NCI-H2171 treated with DMSO at 0.1 percent for 48 hours (cell line): ENCODE measurements around the gene PRG2.

Experiments
- DNase-seq: peaks from one replicate; lab custom pipeline; 2025; lab: John Stamatoyannopoulos, UW

PRG2 gene, protein sequence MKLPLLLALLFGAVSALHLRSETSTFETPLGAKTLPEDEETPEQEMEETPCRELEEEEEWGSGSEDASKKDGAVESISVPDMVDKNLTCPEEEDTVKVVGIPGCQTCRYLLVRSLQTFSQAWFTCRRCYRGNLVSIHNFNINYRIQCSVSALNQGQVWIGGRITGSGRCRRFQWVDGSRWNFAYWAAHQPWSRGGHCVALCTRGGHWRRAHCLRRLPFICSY

DNA sequence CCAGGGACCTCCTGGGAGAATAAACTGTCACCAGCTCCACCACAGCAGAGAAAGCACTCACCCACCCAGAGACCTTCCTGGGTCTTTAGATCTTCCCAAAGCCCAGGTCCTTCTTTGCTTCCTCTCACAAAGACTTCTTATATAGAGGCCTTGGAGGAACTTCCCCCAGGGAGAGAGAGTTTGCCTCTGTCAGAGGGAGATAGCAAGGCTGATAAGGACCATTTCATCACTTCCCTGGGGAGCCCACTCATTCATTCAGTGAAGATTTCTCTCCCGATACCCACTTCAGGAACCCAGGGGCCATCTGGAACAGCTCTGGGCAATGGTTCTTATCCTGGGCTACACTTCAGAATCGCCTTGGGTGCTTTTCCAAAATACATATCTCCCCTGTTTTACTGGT, at the start of gene PRG2:
Gene PRG2 (minus strand): TSS at position 116 of the 400 bp plus-strand sequence. CDS start 706 bp downstream, outside the sequence.
- DNase-seq: no peak

DNA sequence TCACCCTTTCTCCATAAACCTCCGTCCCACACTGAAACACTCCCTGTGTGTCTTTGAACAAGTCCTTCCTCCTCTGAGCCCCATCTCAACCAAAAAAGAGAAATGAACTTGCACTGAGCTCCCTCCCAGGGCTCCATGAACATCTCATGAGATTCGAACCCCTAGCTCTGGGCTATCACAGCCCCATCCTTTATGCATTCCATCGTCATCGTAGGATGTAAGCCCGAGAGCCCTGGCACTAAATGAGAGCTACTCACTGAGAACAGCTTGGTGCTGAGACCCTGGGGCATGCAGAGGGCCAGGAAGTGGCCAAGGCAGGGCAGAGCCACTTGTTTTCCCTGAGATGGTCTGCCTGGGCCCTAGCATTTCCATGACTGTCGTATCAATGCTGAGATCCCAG, 49.3 kb upstream of the PRG2 start:
- DNase-seq: no peak

DNA sequence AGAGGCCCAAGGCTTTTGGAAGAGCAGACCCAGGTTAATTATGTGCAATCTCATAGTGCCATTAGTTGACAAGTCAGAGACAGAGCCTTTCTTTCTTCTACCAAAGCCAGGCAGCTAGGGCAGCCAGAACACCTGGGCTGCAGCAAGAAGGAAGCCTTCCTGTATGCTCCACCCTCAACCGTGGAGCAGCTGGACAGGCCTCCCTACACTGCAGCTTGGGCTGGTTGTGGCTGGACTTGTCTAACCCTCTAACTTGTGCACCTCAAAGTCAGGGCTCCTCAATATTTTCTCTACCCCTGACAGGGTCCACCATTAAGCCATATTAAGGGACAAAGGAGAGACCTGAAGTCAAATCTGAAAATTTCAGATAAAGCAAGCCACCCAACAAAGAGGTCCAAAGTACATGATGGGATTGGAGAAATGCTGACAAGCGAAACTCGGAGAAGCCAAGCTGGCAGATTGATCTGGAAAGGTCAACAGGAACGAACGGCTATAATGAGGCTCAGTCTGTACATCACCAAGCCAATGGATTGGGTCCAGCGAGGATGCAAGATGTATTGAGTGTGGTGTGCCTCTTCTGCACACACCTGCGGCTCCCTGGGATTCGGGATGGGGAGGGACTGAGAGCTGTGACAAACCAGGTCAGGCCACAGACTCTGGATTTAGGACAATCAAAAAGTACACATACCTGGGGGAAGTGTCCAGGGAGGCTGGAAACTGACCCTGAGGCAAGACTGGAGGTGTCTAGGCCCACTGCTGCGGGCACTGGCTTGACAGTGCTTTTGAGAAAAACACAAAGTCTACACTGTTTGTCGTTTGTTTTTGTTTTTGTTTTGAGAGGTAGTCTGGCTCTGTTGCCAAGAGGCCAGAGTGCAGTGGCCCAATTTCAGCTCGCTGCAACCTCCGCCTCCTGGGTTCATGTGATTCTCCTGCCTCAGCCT, 48.2 kb upstream of the PRG2 start:
- no peak for DNase-seq

DNA sequence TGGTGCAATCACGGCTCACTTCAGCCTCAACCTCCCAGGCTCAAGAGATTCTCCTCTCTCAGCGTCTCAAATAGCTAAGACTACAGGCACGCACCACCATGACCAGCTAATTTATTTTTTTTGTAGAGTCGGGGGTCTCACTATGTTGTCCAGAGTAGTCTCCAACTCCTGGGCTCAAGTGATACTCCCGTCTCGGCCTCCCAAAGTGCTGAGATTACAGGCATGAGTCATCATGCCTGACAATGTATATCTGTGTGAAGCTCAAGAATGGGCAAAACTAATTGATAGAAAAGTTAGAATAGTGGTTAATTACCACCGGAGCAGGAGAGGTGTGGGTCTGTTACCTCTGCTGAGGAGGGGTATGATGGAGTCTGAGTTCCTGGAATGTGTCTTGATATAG, 45.6 kb upstream of the PRG2 start:
- DNase-seq: no peak

DNA sequence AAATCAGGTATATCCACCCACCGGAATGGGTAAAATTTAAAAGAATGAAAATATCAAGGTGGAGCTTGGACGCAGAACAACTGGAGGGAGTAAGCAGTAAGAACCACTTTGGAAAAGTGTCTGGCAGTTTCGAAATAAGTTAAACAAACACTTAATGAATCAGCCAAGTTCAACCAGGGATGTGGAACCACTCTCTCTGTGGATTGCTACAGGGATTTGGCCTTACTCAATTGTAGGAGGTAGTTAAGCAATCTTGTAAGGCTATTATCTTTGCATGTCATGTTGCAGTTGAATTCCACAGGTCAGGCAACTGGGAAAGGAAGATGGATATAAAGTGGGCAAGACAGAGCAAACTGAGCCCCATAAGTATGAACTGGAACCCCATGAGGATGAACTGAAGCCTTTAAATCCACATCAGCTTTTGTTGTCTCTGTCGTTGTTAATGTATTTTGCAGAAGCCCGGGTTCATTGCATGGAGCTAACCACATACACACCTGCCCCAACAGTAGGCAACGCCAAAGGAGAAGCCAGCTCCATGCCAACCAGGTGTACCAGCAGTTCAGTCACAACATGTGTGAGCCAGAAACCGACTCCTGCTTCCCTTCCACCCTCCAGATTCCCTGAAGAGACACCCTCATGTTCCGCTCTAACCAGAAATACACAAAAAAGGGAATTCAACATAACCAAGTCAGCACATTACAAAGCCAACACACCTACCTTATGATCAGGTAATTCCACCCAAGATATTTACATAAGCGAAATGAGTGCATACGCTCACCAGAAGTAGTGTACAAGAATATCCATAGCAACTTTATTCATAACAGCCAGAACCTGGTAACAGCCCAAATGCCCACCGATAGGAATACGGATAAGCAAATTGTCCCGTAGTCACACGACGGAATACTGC, 44.4 kb upstream of the PRG2 start:
- DNase-seq: no peak

DNA sequence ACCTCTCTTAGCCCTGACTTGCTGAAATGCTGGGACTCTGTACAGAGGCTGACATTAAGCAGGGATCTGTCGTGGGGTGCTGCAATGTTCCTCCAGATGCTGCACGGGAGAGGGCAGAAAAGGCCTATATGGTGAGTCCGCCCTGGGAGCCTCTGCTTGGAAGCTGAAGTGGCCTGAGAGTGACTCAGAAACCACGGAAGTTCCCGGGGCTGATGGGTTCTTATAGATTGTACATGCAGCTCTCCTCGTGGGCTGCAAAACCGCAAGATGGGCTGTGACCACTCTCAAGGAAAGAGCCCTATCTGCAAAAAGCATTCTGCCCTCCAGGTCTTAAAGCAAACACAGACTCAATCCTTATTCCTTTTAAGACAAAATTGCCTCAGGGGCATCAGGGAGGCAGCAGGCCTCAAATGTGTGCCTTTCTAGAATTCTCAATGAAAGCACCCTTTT, 42.3 kb upstream of the PRG2 start:
- no peak for DNase-seq

DNA sequence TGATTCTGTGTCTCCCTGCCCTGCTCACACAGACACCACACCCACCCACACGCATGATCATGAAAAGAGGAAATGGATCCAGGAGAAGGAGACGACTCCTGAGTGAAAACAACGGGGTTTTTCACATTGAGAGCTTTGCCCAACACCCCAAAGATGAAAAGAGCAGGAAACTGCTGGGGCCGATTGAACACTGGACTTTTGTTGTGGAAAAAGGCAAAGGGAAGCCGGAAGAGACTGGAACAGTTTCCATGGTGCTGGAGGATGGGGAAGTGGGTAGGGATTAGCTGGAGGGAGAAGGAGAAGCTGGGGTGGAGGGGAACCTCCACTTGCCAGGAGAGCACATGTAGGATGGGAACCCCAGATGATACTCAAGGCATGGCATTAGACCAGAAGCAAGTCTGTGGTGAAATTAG, 41.7 kb upstream of the PRG2 start:
- no peak for DNase-seq

DNA sequence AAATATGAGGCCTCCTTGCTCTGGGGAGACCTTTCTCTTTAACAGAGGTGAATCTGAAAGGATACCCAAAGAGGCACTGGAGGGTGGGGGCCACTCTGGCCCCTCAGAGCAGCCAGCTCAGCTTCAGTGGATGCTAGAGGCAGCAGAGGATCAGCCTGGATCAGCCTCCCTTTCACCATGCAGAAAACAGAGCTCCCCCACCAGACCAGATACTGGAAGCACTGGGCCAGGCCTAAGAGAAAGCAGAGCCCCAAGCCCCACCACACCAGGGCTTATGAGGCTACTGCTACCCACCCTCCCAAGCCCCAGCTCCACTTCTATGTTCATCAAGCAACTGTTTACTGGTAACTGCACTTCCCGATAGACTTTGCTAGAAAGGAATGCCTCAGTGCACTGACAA, 40.5 kb upstream of the PRG2 start:
- DNase-seq: no peak

DNA sequence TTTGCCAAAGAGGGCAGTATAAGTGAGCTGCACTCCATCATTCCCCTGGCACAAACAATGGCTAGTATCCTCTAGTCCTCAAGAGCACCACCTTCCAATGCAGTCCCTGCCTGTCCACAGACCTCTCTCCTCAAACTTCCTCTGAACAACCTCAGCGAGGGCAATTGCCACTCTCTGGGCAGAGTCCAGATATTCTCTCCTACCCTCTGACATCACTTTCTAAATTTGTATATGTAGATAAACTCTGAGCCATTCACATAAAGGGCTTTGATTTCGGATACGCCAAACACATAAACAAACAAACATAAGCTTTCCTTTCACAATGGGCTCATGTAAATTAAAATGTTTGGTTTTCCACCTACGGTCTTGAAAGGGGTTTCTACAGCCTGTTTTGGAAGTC, 39.5 kb upstream of the PRG2 start:
- DNase-seq: no peak

DNA sequence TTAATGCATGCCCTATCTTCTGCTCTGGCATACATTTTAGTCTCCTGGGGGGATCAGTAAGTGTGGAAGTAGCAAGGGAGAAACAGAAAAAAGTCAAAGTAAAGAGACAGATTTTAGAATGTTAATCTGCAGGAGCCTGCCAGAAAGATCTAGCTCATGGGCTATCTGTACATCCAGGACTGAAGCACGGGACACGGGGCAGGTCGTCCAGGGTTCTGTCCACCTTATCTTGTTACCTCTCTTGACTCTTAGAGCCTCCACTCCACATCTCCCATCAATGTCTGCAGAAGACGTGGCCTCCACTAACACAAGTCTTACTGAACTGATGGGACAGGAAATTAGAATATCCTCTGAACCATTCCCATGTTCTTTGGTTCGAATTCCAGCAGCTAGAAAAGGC, 38.2 kb upstream of the PRG2 start:
- no peak for DNase-seq

DNA sequence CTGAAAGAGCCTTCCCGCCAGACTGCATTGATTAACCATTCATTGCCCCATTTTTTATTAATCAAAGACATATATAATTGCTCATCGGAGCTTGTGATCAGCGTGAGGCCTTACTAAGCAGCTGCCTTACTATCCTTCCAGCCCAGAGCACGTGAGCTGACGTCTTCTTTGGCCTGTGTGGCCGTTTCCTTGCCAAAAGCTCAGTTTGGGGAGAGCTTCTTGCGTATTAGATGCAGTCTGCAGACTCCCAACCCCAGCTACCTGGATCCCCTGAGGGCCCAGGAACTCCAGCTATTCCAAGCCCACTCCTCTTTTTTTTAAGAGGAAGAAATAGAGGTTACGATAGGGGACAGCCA, 37.3 kb upstream of the PRG2 start:
- DNase-seq: no peak

DNA sequence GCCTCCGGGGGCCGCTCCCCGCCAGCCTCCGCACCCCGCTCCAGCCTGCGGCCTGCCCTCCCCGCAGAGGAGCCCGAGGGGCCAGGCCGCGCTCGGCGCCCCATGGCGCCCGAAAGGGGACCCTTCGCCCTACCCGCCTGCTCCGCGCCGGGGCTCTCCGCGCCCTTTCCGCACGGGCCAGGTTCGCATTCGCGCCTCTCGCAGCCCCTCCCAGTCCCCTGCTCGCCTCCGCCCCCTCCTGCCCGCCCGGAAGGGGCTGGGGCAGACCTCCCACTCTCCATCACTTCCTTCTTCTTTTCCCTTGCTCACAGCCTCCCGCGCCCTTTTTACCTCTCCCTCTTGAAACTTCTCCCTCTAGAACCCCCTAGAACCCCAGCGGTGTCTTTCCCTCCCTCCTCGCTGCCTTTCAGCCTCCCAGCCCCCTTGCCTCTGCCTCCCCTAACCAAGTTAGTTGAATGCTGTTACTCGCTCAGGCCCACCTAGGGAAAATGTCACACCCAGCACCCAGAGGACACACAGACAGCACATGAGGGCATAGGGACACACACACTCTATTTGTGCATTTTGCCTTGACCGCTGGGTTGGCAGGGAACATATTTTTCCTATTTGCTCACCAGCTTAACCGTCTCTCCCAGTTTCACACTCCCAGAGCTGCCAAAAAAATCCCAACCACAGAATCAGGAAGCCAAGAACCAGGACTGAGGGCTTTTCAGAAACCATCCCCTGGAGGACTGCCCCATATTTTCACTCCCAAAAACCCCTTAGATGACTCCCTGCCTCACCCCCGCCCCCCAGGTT, 36.7 kb upstream of the PRG2 start, which contains the start of gene SLC43A3:
Gene SLC43A3 (minus strand): TSS at position 193 of the 798 bp plus-strand sequence. CDS start 949 bp downstream, outside the sequence.
- DNase-seq: no peak

DNA sequence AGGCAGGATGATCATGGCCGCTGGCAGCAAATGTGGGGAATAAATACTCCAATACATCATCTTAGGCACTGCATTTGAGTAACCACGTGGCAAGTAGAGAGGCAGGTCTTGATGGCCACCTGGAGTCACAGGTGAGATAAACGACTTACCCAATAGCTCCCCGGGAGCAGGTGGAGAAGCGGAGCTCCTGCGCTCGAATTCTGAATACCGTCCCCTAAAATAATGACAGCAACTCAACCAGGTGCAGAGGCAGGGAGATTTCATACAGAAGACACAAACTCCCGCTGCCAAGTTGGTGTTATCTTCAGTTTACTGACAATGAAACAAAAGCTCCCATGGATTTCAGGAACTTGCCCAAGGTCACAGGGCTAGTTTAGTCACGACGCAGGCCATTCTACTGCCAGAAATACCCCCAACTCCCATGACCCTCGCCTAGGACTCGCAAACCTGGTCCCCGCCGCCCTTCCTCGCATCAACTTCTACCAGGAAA, 36.0 kb upstream of the PRG2 start:
- no peak for DNase-seq

DNA sequence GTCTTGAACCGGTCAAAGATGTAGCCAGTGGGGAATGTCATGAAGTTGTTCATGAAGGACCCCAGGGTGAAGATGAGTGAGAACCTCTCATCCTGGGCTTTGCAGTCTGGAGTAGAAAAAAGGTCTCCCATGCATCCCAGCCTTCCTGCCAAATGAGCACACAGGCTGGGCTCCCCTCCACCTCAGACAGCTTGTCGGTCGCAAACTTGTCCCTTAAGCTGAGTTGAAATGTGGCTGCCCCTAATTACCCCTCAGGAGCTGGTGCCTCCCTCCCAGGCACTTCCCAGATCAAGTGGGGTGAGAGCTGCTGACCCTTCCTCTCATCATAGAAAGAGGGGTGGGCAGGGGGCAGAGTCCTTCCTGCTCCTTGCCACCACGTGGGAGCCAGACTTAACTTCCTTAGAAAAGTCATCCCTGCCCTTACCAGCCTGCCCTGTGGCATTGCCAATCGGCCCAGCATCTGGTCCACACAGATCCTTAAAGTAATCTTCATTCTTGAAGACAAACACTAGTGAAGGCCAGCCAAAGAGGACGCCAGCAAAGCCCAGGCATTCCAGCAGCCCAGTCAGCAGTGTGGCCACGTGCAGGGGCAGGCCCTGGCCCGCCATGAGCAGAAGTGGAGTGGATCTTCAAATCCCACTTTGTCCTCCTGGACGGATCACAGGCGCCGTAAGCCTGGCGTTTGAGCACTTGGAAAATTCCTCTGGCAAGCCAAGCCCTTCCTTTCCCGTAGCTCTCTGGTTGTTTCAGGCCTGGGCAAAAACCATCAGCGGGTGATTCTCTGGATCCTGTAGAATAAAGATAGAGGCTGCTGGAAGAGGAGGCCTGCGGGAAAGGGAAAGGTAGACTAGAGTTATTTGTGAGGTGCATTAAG, 35.4 kb upstream of the PRG2 start:
- DNase-seq: no peak

DNA sequence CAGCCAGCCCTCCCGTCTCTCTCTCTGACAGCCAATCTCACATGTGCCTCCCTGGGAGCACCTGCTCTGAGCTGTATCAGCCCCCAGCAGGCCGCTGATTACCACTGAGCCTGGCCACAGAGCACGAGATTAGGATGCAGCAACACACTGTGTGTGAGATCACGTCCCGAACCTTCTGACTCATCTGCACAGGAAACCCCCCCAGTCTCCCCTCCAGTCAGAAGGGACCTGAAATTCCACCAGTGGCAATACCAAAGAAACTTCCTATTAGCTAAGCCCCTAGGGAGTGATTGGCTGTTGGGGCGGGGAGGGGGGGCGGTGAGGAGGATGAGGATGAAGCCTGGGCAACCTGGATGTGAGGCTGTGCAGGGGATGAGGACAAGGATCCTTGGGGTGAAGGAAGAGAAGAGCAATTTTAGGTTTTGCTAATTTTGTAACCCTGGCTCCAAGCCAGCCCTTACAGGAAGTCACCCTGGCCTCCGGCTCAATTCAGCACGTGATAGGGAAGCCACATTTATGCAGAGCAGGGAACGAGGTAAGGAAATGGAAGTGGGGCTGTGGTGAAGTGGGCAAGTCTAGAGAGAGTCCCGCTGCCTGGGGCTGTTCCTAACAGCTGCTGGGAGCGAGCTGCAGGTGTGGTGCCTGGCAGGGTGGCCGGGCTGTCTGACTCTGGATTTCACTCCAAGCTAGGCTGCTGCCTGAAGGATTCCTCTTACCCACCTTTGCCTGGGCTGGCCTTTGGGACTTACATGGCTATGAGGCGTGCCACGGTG, 34.5 kb upstream of the PRG2 start:
- no peak for DNase-seq

DNA sequence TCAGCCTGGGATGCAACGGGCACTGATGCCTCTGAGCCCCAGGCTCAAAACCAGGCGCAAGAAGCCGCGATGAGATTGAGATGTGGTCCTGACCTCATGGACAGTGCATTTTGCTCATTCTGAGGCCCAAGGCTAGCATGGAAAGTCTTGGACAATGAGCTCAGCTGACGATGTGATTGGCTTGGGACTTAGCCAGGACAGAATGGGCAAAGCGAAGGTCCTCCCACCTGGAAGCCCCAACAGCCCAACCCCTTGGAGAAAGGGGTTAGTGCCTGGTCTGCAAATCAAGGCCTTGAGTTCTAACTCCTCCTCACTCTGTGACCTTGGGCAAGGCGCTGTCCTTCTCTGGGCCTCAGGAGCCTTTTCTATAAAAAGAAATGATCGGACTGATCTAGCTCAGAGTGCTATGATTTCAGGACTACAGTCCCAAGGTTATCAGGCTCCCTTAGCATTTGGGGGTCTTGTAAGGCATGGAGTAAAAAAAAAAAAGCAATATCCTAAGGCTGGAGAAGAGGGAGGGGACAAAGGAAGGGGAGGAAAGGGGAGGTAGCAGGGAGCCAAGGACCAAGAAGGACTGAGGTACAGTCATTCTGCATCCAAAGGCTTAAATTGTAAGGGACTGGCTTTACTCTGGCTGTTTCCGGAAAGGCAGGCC, 33.8 kb upstream of the PRG2 start:
- no peak for DNase-seq

DNA sequence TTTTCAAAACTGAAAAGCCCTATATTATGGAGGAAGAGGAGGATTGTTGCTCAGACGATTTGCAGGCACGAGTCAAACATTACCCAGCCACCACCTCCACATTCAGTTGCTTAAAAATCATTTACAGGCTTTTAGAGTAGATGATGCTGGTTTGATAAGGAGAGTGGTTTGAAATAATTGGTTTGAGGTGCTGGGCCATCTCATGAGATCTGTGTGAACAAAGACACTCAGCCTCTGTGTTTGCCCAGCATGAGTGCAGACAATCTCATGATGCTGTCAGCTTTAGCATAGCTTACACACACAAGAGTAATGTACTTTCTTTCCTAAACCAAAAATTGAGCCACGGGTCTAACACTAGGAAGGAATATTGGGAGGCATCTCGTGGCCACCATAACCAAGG, 32.2 kb upstream of the PRG2 start:
- DNase-seq: no peak

DNA sequence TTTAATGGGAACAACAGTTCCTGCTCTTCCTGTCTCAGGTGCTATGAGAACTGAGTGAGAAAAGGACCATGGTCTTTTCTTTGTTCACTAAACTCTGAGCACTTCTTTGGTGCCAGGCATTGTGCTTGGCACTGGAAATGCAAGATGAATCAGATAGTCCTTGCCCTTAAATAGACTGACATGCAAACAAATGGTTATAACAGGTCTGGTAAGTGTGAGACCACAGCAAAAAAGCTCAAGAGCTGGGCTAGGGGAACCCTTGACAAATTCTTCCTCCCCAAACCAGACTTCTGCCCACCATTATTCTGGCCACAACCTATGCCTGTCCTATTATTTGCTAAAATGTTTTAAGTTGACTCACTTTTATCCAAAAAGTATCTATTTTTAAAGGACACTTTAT, 31.4 kb upstream of the PRG2 start:
- DNase-seq: no peak

DNA sequence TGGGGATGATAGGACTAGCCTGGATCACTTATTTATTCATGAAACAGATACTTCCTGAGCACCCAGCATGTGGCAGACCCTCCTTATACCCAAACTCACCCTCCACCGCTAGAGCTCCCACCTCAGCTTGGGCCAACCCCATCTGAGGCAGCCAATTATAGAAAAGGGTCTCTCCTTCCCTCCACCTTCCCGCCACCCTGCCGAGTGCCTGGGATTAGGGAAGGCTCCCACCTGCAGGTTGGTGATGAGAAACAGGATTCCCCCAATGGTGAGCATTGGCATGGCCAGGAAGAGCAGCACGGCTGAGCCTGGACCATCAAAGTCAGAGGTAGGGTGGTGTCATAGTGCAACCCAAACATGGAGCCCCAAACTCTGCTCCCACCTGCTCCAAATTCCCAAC, 30.6 kb upstream of the PRG2 start:
- no peak for DNase-seq
